Smooth muscle cell (in vitro differentiated cells): ENCODE data around the gene FTSJ1. TPM values are rescaled to one million over a fixed set of nuclear protein-coding genes. Genes with fewer than 3 reads are reported as not detected.
"Not testable (repeated sequence)": the region's sequence is repeated elsewhere in the genome, so short reads cannot be mapped to it uniquely, and the experiment has no call there.

Experiments used
- DNase-seq: peaks from one replicate; lab custom pipeline; 2025; ENCODE audit not compliant: unreplicated experiment; lab: John Stamatoyannopoulos, UW
- H2AFZ ChIP-seq: fragments of 200-600 bp; sonication (generic); 2 replicates; pipeline ENCODE4 v1.6.0; 2016; ENCODE audit warnings: antibody characterized with exemption, low read depth, mild to moderate bottlenecking
- H3F3A ChIP-seq: fragments of 200-600 bp; sonication (generic); 2 replicates; pipeline ENCODE4 v1.6.0; 2017; ENCODE audit warnings: antibody characterized with exemption, low read depth
- H3K27ac ChIP-seq: fragments of 200-600 bp; sonication (generic); 2 replicates; pipeline ENCODE4 v1.5.1; 2016; ENCODE audit warnings: low read depth, mild to moderate bottlenecking
- H3K27me3 ChIP-seq: fragments of 200-600 bp; sonication (generic); 2 replicates; pipeline ENCODE4 v1.6.1; 2016; ENCODE audit warnings: low read depth, mild to moderate bottlenecking
- H3K36me3 ChIP-seq: fragments of 200-600 bp; sonication (generic); 2 replicates; pipeline ENCODE4 v1.5.1; 2016; ENCODE audit warnings: low read depth
- H3K4me1 ChIP-seq: fragments of 200-600 bp; sonication (generic); 2 replicates; pipeline ENCODE4 v1.5.1; 2016; ENCODE audit warnings: low read depth
- H3K4me2 ChIP-seq: fragments of 200-600 bp; sonication (generic); 2 replicates; pipeline ENCODE4 v1.6.0; 2016; ENCODE audit warnings: mild to moderate bottlenecking
- H3K4me3 ChIP-seq: fragments of 200-600 bp; sonication (generic); 2 replicates; pipeline ENCODE4 v1.5.1; 2016; ENCODE audit warnings: mild to moderate bottlenecking
- H3K79me2 ChIP-seq: fragments of 200-600 bp; sonication (generic); 2 replicates; pipeline ENCODE4 v1.6.0; 2016; ENCODE audit warnings: low read depth, mild to moderate bottlenecking
- H3K9ac ChIP-seq: fragments of 200-600 bp; sonication (generic); 2 replicates; pipeline ENCODE4 v1.6.0; 2016; ENCODE audit warnings: low read depth
- H3K9me3 ChIP-seq: fragments of 200-600 bp; sonication (generic); replicated peaks from 2 replicates; pipeline ENCODE4 v1.5.1; 2016; ENCODE audit warnings: low read depth
- H4K20me1 ChIP-seq: fragments of 200-600 bp; sonication (generic); 2 replicates; pipeline ENCODE4 v1.6.0; 2016; ENCODE audit warnings: low read depth
- WGBS: methylation state at CpG from one replicate; pipeline ENCODE4 v1.1.7; 2016; ENCODE audit warnings: low lambda C conversion rate; 5-methylcytosine and 5-hydroxymethylcytosine counted together
- polyA plus RNA-seq: library from polyadenylated mRNA; unstranded; fragments of >200 nt; fragmentation: Nextera tagmentation; extraction: Ambion mirVana; gene quantifications from 2 replicates; pipeline ENCODE4 v1.2.1, GENCODE V29; 2016
- total RNA-seq: library from RNA; depleted of rRNA; stranded (reverse); fragments of >200 nt; gene quantifications from 2 replicates; pipeline ENCODE4 v1.2.3, GENCODE V29; 2014
- TF ChIP-seq, protein P1 (sequence below): fragments of 200-600 bp; sonication (generic); IDR thresholded peaks from 2 replicates; pipeline ENCODE4 v1.5.1; 2017; ENCODE audit warnings: borderline replicate concordance, mild to moderate bottlenecking, antibody characterized with exemption; ENCODE audit not compliant: insufficient read depth, poor library complexity, severe bottlenecking

The FTSJ1 gene
- total and polyA plus RNA-seq, 2 experiments from 2014 or later = 60.6 to 80.8 TPM

DNA sequence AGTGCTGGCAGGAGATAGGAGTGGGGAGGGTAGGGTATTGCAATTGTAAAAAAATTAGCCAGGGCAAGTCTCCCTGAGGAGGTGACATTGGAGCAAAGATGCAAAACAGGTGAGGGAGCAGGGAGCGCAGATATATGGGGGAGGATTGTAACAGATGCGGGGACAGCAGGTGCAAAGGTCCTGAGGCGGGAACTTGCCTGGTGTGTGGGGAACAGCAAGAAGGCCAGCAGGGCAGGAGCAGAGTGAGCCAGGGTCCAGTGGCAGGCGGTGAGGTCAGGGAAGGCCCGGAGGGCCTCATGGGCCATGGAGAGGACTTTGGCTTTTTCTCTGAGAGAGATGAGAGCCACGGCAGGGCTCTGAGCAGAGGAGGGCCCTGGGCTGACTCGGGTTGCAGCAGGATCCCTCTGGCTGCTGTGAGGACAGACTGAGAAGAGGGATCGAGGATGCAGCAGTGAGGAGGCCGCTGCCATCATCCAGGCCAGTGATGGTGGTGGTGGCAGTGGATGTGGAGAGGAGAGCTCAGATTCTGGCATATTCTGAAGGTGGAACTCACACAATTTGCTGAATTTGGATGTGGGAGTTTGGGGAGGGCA lies 39.0 kb downstream of the FTSJ1 start:
- TF ChIP-seq, protein P1, sequence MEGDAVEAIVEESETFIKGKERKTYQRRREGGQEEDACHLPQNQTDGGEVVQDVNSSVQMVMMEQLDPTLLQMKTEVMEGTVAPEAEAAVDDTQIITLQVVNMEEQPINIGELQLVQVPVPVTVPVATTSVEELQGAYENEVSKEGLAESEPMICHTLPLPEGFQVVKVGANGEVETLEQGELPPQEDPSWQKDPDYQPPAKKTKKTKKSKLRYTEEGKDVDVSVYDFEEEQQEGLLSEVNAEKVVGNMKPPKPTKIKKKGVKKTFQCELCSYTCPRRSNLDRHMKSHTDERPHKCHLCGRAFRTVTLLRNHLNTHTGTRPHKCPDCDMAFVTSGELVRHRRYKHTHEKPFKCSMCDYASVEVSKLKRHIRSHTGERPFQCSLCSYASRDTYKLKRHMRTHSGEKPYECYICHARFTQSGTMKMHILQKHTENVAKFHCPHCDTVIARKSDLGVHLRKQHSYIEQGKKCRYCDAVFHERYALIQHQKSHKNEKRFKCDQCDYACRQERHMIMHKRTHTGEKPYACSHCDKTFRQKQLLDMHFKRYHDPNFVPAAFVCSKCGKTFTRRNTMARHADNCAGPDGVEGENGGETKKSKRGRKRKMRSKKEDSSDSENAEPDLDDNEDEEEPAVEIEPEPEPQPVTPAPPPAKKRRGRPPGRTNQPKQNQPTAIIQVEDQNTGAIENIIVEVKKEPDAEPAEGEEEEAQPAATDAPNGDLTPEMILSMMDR = no peak
- Histone ChIP-seq H3K4me3 (no peak overlapping the region), H3K4me2 (no peak overlapping the region), H4K20me1 (no peaks in the 10 kb centered on the region), H2AFZ (no peak overlapping the region), H3K9ac (no peak overlapping the region), H3K27me3 (no peaks in the 10 kb centered on the region), H3K4me1 (no peaks in the 10 kb centered on the region), H3K27ac (no peak overlapping the region), H3K9me3 (no peaks in the 10 kb centered on the region), H3F3A (no peaks in the 10 kb centered on the region), H3K79me2 (no peaks in the 10 kb centered on the region), H3K36me3 (no peaks in the 10 kb centered on the region)
- 87% methylated on average over 7 of the region's 9 CpGs for WGBS
- DNase-seq = no peak

DNA sequence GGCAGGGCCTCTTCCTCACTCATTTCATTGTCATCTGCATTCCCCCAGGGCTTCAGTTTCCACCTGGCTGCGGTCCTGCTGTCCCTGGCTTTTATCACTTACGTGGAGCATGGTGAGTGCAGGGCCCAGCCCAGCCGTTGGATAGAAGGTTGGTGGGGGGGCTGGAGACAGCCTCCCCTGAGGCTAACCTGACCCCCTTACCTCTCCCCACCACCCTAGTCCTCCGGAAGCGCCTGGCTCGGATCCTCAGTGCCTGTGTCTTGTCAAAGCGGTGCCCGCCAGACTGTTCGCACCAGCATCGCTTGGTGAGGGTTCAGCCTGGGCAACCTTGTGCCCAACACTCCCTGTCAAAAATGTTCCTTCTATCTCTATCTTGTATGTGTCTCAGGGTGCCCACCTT lies 39.8 kb downstream of the FTSJ1 start:
- Histone ChIP-seq H3K27ac (no peak overlapping the region), H2AFZ (no peak overlapping the region), H3K4me1 (no peaks in the 10 kb centered on the region), H3K36me3 (no peaks in the 10 kb centered on the region), H4K20me1 (no peaks in the 10 kb centered on the region), H3K4me2 (no peak overlapping the region), H3F3A (no peaks in the 10 kb centered on the region), H3K9ac (no peak overlapping the region), H3K4me3 (no peak overlapping the region), H3K79me2 (no peaks in the 10 kb centered on the region), H3K27me3 (no peaks in the 10 kb centered on the region), H3K9me3 (no peaks in the 10 kb centered on the region)
- TF ChIP-seq, protein P1 = no peak
- WGBS = 80% methylated on average over 10 of the region's 10 CpGs
- no peak for DNase-seq

DNA sequence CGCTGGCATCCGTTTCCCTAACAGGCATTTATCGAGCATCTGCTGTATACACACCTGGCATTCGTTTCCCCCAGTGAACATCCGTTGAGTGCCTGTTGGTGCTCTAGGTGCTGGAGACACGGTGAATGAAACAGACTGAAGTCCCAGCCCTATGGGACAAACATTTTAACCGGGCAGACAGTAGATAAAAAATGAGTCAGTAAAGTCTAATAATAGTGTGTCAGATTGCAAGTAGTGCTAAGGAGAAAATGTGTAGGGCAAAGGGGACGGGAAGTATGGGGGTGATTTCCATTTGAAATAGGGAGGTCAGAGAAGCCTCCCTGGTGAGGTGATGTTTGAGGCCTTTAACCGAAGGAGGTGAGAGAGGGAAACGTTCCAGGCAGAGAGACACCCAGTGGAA lies 40.3 kb downstream of the FTSJ1 start:
- no peaks in the 10 kb centered on the region for H3K4me1 ChIP-seq
- TF ChIP-seq, protein P1 = no peak
- H3K36me3 ChIP-seq = no peaks in the 10 kb centered on the region
- no peaks in the 10 kb centered on the region for H4K20me1 ChIP-seq
- H2AFZ ChIP-seq = no peak overlapping the region
- no peaks in the 10 kb centered on the region for H3K79me2 ChIP-seq
- no peak overlapping the region for H3K4me2 ChIP-seq
- DNase-seq = no peak
- 78% methylated on average over 10 of the region's 10 CpGs for WGBS
- H3K4me3 ChIP-seq = no peak overlapping the region
- H3K27me3 ChIP-seq = no peaks in the 10 kb centered on the region
- H3K27ac ChIP-seq = no peak overlapping the region
- H3K9ac ChIP-seq = no peak overlapping the region
- no peaks in the 10 kb centered on the region for H3F3A ChIP-seq
- H3K9me3 ChIP-seq = no peaks in the 10 kb centered on the region

DNA sequence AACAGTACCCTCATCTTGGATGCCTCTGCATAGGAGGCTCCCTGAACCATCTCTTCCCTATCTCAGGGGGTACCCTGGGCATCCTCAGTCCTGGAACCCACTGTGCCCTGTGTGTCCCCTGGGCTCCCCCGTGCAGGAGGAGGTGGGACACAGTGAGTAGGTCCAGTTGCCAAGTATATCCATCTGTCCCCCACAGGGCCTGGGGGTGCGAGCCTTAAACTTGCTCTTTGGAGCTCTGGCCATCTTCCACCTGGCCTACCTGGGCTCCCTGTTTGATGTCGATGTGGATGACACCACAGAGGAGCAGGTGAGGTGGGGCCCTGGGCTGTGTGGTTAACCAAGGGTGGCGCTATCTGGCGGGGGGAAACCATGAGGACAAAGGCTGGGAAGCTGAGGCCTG lies 41.0 kb downstream of the FTSJ1 start:
- no peak overlapping the region for H3K9ac ChIP-seq

DNA sequence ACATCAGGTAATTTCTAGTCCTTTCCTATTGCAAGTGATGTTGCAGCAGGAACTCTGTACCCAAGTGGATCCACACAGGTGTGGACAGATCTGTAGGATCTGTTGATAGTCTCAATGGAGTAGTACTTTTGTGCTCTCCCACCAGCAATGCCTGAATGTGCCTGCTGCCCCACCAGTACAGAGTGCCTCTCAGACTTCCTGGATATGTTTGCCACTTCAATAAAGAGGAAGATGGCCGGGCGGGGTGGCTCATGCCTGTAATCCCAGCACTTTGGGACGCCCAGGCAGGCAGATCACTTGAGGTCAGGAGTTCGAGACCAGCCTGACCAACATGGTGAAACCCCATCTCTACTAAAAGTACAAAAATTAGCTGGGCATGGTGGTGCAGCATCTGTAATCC lies 43.5 kb downstream of the FTSJ1 start:
- H3K36me3 ChIP-seq, H3K27me3 ChIP-seq, H4K20me1 ChIP-seq, H2AFZ ChIP-seq, H3K4me1 ChIP-seq, H3F3A ChIP-seq, H3K9me3 ChIP-seq, H3K9ac ChIP-seq, H3K27ac ChIP-seq, H3K4me2 ChIP-seq, DNase-seq, H3K79me2 ChIP-seq, H3K4me3 ChIP-seq: not testable (repeated sequence)
- WGBS = 73% methylated on average over 4 of the region's 4 CpGs

More for the DNA sequence above, 41.0 kb downstream of the FTSJ1 start:
- H4K20me1 ChIP-seq = no peaks in the 10 kb centered on the region
- H3F3A ChIP-seq = no peaks in the 10 kb centered on the region
- no peaks in the 10 kb centered on the region for H3K36me3 ChIP-seq
- H3K27ac ChIP-seq = no peak overlapping the region
- H3K9me3 ChIP-seq = no peaks in the 10 kb centered on the region
- no peak overlapping the region for H3K4me3 ChIP-seq
- H3K79me2 ChIP-seq = no peaks in the 10 kb centered on the region
- WGBS = 67% methylated on average over 5 of the region's 5 CpGs
- no peak overlapping the region for H2AFZ ChIP-seq
- TF ChIP-seq, protein P1 = no peak
- H3K27me3 ChIP-seq = no peaks in the 10 kb centered on the region
- H3K4me2 ChIP-seq = no peak overlapping the region
- H3K4me1 ChIP-seq = no peaks in the 10 kb centered on the region
- DNase-seq = no peak
